HG03095 (cell line): ENCODE data around the gene PTCHD4.

Experiments used
- ATAC-seq: cut with Tn5 transposase; IDR thresholded peaks from one replicate; pipeline ENCODE4 v1.9.1; 2021; ENCODE audit warnings: moderate library complexity; ENCODE audit not compliant: unreplicated experiment

Gene PTCHD4

DNA sequence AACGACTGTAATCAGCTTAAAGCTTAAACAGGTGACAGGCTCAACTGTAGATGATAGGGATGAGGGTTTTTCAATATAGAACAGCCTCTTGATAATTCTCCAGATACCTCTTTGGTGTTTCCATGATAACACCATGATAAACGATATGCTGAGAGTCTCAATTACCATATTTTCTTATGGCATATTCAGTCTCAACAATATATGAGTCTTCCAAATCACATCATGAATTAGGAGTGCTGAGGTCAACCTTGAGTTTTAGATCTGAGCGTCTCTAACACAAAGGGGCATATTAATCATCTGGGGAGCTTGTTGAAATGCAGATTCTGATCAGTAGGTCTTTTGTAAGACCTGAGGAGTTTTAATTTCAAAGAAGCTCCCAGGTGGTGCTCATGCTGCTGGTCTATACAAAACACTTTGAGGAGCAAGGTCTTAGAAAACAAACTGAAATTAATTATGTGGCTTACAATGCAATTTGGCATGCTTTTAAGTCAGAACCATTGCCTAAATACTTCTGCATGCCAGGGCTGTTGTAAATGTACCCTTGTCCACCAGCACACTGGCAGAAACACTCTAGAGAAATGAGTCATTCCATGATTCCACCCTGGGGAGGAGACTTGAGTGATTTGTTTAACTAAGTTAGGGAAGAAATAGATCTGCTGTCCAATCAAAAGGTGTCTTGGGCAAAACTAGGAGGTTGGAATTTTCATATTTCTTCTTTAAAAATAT lies 49.6 kb downstream of the PTCHD4 start:
- ATAC-seq = no peak
